Osteocyte (in vitro differentiated cells): ENCODE measurements around the gene SHC1. TPM values are rescaled to one million over a fixed set of nuclear protein-coding genes. Genes with fewer than 3 reads are reported as not detected.

ENCODE experiments used
- DNase-seq: peaks from one replicate; pipeline ENCODE4 v3.0.0; 2021; ENCODE audit warnings: mixed read lengths; ENCODE audit not compliant: unreplicated experiment; ENCODE audit errors: extremely low spot score
- H3K27ac Mint-ChIP-seq: one replicate; pipeline ENCODE4 v1.8.0; 2021; ENCODE audit warnings: mild to moderate bottlenecking, mixed read lengths; ENCODE audit not compliant: unreplicated experiment
- H3K27me3 Mint-ChIP-seq: one replicate; pipeline ENCODE4 v1.8.0; 2021; ENCODE audit warnings: mixed read lengths; ENCODE audit not compliant: unreplicated experiment
- H3K36me3 Mint-ChIP-seq: one replicate; pipeline ENCODE4 v1.8.0; 2021; ENCODE audit warnings: mixed read lengths; ENCODE audit not compliant: unreplicated experiment
- H3K4me1 Mint-ChIP-seq: one replicate; pipeline ENCODE4 v1.8.0; 2021; ENCODE audit warnings: mixed read lengths; ENCODE audit not compliant: unreplicated experiment
- H3K4me3 Mint-ChIP-seq: one replicate; pipeline ENCODE4 v1.8.0; 2021; ENCODE audit warnings: mild to moderate bottlenecking, moderate library complexity, mixed read lengths; ENCODE audit not compliant: unreplicated experiment
- H3K9me3 Mint-ChIP-seq: one replicate; pipeline ENCODE4 v1.8.0; 2021; ENCODE audit warnings: mixed read lengths; ENCODE audit not compliant: unreplicated experiment
- CTCF ChIP-seq: fragments of 200-600 bp; sonication (generic); IDR thresholded peaks from 2 replicates; pipeline ENCODE4 v1.5.0; 2021; ENCODE audit warnings: antibody characterized with exemption, mild to moderate bottlenecking, moderate library complexity
- total RNA-seq: library from RNA; stranded (reverse); gene quantifications from 2 replicates; pipeline ENCODE4 v1.2.1, GENCODE V29; 2021

SHC1 gene
- total RNA-seq, 1 donor from 2014 or later, result 239 TPM

GRCh38 chr1:155010211-155010918 lies 39.8 kb upstream of the SHC1 start:
- no peak overlapping the region for H3K27ac Mint-ChIP-seq
- no peaks in the 10 kb centered on the region for H3K9me3 Mint-ChIP-seq
- H3K27me3 Mint-ChIP-seq, result no peaks in the 10 kb centered on the region
- peaks cover 18% of the 10 kb centered on the region for H3K4me1 Mint-ChIP-seq
- TF ChIP-seq CTCF, result no peak
- no peak overlapping the region for H3K4me3 Mint-ChIP-seq
- no peak for DNase-seq
- peaks cover 2% of the 10 kb centered on the region for H3K36me3 Mint-ChIP-seq

GRCh38 chr1:155009742-155010141 lies 39.2 kb upstream of the SHC1 start:
- no peak for DNase-seq
- Mint-ChIP-seq H3K9me3 (no peaks in the 10 kb centered on the region), H3K27me3 (no peaks in the 10 kb centered on the region), H3K36me3 (peaks cover 2% of the 10 kb centered on the region), H3K4me3 (no peak overlapping the region), H3K27ac (no peak overlapping the region), H3K4me1 (peaks cover 21% of the 10 kb centered on the region)
- TF ChIP-seq CTCF, result no peak

GRCh38 chr1:155009221-155009711 lies 38.7 kb upstream of the SHC1 start:
- no peak for TF ChIP-seq CTCF
- Mint-ChIP-seq H3K9me3 (no peaks in the 10 kb centered on the region), H3K4me3 (no peak overlapping the region), H3K27me3 (no peaks in the 10 kb centered on the region), H3K36me3 (peaks cover 2% of the 10 kb centered on the region), H3K27ac (no peak overlapping the region), H3K4me1 (peaks cover 26% of the 10 kb centered on the region)
- no peak for DNase-seq

GRCh38 chr1:155008015-155008941 lies 37.7 kb upstream of the SHC1 start:
- Mint-ChIP-seq H3K9me3 (no peaks in the 10 kb centered on the region), H3K4me3 (no peak overlapping the region)

More at GRCh38 chr1:155008015-155008941, 37.7 kb upstream of the SHC1 start:
- TF ChIP-seq CTCF, result no peak
- H3K4me1 Mint-ChIP-seq, result peaks cover 31% of the 10 kb centered on the region
- no peak overlapping the region for H3K27ac Mint-ChIP-seq
- H3K36me3 Mint-ChIP-seq, result peaks cover 2% of the 10 kb centered on the region
- no peak for DNase-seq
- H3K27me3 Mint-ChIP-seq, result no peaks in the 10 kb centered on the region
